Measurements from ENCODE around the gene PNLIPRP1. TPM values are rescaled to one million over a fixed set of nuclear protein-coding genes. Genes with fewer than 3 reads are reported as not detected.
A peak's percentile ranks its signal among the peaks of the same experiment; 100 is the strongest.

The PNLIPRP1 gene
- polyA plus RNA-seq, 1 donor from 2014 or later: not detected

GRCh38 chr10:116653885-116654284, 63.1 kb downstream of the PNLIPRP1 start:
- no peaks in the 10 kb centered on the region for H4K20me1 ChIP-seq (ENCODE audit: insufficient read depth)
- H3K4me3 ChIP-seq (ENCODE audit: low read length): no peak overlapping the region
- no peaks in the 10 kb centered on the region for H3K79me2 ChIP-seq (replicated peaks; ENCODE audit: insufficient read depth, low read length)
- H3K27me3 ChIP-seq (ENCODE audit: insufficient read depth, low read depth, low read length): no peaks in the 10 kb centered on the region
- TF ChIP-seq SMC3 (conservative IDR thresholded peaks at IDR 0.05; ENCODE audit: poor library complexity) (no peak), MXI1 (conservative IDR thresholded peaks at IDR 0.05; ENCODE audit: poor library complexity, severe bottlenecking) (no peak), REST (IDR thresholded peaks at IDR 0.05; ENCODE audit: borderline replicate concordance) (no peak), RAD21 (conservative IDR thresholded peaks at IDR 0.05) (no peak), TAF1 (IDR thresholded peaks at IDR 0.05; ENCODE audit: low read depth) (no peak), POLR2AphosphoS5 (IDR thresholded peaks at IDR 0.05) (no peak), EP300 (conservative IDR thresholded peaks at IDR 0.05; ENCODE audit: poor library complexity, severe bottlenecking) (no peak), CTCF (IDR thresholded peaks at IDR 0.05; ENCODE audit: poor library complexity, severe bottlenecking) (no peak), EZH2 (IDR thresholded peaks at IDR 0.05; ENCODE audit: borderline replicate concordance, insufficient read depth, low read length, poor library complexity, severe bottlenecking) (no peak)
- no peaks in the 10 kb centered on the region for H3K9me2 ChIP-seq (ENCODE audit: insufficient read depth, low read length)
- no peaks in the 10 kb centered on the region for H3F3A ChIP-seq (ENCODE audit: insufficient read depth, low read length, poor library complexity, severe bottlenecking)
- no peaks in the 10 kb centered on the region for H3K9me3 ChIP-seq (ENCODE audit: low read length)
- H3K9ac ChIP-seq (ENCODE audit: low read length): no peak overlapping the region
- H3K27ac ChIP-seq (ENCODE audit: low read length): no peak overlapping the region
- H2AFZ ChIP-seq (ENCODE audit: low read depth, low read length): no peak overlapping the region
- H3K36me3 ChIP-seq (ENCODE audit: insufficient read depth, low read length): no peaks in the 10 kb centered on the region
- no peak overlapping the region for H3K4me2 ChIP-seq (ENCODE audit: low read length)

GRCh38 chr10:116654816-116655215, 64.1 kb downstream of the PNLIPRP1 start:
- Histone ChIP-seq H3K4me2 (ENCODE audit: low read length) (no peak overlapping the region), H3K36me3 (ENCODE audit: insufficient read depth, low read length) (no peaks in the 10 kb centered on the region), H3K9me3 (ENCODE audit: low read length) (no peaks in the 10 kb centered on the region), H3F3A (ENCODE audit: insufficient read depth, low read length, poor library complexity, severe bottlenecking) (no peaks in the 10 kb centered on the region), H3K4me3 (ENCODE audit: low read length) (no peak overlapping the region), H3K27ac (ENCODE audit: low read length) (no peak overlapping the region), H3K79me2 (replicated peaks; ENCODE audit: insufficient read depth, low read length) (no peaks in the 10 kb centered on the region), H3K9me2 (ENCODE audit: insufficient read depth, low read length) (no peaks in the 10 kb centered on the region), H3K27me3 (ENCODE audit: insufficient read depth, low read depth, low read length) (no peaks in the 10 kb centered on the region), H4K20me1 (ENCODE audit: insufficient read depth) (no peaks in the 10 kb centered on the region), H2AFZ (ENCODE audit: low read depth, low read length) (no peak overlapping the region), H3K9ac (ENCODE audit: low read length) (no peak overlapping the region)
- peak; percentile 32 for TF ChIP-seq CTCF (IDR thresholded peaks at IDR 0.05; ENCODE audit: poor library complexity, severe bottlenecking)
- no peak for TF ChIP-seq TAF1 (IDR thresholded peaks at IDR 0.05; ENCODE audit: low read depth)
- TF ChIP-seq MXI1 (conservative IDR thresholded peaks at IDR 0.05; ENCODE audit: poor library complexity, severe bottlenecking): no peak
